ENCODE measurements around the gene ATG16L1.

The ATG16L1 gene

DNA sequence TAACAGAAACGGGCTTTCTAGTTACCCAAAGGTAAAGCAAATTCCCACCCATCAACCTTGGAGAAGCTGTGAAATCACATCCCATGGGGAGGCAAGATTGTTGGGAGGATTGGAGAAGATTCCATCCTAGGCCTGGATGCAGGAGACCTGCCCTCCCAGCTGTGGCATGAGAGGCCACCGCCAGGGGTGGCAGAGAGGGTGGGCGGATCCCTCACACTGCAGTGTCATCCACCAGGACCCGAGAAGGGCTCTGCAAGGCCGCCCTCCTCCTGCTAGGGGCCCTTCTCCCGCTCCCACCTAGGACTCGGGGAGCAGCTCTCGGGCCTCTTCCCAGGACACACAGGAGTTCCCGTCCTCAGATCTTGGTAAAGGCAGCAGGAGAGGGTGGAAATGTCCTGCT lies 15.5 kb upstream of the ATG16L1 start:
- H3K4me3 ChIP-seq (ENCODE audit: control insufficient read depth, low read depth, low read length) = no peak overlapping the region
- TF ChIP-seq, protein P1, sequence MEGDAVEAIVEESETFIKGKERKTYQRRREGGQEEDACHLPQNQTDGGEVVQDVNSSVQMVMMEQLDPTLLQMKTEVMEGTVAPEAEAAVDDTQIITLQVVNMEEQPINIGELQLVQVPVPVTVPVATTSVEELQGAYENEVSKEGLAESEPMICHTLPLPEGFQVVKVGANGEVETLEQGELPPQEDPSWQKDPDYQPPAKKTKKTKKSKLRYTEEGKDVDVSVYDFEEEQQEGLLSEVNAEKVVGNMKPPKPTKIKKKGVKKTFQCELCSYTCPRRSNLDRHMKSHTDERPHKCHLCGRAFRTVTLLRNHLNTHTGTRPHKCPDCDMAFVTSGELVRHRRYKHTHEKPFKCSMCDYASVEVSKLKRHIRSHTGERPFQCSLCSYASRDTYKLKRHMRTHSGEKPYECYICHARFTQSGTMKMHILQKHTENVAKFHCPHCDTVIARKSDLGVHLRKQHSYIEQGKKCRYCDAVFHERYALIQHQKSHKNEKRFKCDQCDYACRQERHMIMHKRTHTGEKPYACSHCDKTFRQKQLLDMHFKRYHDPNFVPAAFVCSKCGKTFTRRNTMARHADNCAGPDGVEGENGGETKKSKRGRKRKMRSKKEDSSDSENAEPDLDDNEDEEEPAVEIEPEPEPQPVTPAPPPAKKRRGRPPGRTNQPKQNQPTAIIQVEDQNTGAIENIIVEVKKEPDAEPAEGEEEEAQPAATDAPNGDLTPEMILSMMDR (conservative IDR thresholded peaks at IDR 0.05; ENCODE audit: control insufficient read depth, insufficient read depth, low read depth, low read length) = no peak
- no peak for DNase-seq (ENCODE audit: low read depth)

DNA sequence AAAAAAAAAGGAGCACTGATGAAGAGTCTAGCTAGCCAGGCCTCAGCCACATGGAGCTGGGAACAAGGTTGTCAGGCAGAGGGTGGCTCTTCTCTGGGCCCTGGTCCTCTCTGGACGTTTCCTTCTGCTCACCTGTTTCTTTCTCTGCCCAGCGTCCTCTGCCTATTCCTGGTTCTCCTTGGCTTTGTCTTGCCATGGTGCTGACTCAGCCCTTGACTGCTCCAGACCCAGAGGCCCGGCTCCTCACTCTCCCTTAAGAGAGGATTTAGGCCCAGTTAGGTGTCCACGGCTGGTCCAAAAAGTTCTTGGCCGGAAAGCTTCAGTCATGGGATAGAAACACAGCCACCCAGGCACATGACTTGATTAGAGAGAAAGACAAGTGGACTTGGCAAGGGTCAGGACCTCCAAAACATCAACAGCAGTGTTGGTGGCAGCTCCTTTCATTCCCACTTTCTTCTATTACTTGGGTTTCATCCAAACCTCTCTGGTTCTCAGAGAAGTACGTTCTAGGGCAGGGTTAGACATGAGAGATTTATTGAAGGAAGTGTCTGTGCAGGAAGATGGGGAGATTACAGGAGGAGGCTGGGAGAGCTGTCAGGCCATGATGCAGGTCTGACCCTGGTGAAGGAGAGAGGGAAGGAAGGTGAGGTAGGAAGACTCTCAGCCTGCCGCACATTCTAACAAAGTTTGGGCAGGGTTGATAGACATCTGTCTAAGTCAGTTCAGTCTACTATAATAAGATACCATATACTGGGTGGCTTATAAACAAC lies 14.5 kb upstream of the ATG16L1 start:
- TF ChIP-seq, protein P1 (conservative IDR thresholded peaks at IDR 0.05; ENCODE audit: control insufficient read depth, insufficient read depth, low read depth, low read length) = no peak
- no peak overlapping the region for H3K4me3 ChIP-seq (ENCODE audit: control insufficient read depth, low read depth, low read length)
- DNase-seq (ENCODE audit: low read depth) = no peak

DNA sequence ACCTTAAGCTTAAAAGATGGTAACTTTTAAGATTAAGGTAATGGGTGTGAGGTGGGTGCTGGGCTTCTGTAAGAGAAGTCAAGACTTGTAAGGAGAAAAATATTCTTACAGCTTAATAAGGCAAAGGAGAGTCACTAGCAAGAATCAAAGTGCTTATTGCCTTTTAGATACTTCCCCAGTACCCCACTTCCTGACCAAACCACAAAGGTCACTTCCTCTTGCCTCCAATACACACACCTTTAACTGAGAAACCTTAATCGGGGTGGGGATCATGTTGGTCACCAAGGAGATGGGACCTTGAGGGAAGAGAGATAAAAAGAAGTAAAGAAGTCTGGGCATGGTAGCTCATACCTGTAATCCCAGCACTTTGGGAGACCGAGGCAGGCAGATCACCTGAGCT lies 10.6 kb upstream of the ATG16L1 start:
- no peak for DNase-seq (ENCODE audit: low read depth)
- TF ChIP-seq, protein P1 (conservative IDR thresholded peaks at IDR 0.05; ENCODE audit: control insufficient read depth, insufficient read depth, low read depth, low read length) = no peak
- H3K4me3 ChIP-seq (ENCODE audit: control insufficient read depth, low read depth, low read length) = no peak overlapping the region

DNA sequence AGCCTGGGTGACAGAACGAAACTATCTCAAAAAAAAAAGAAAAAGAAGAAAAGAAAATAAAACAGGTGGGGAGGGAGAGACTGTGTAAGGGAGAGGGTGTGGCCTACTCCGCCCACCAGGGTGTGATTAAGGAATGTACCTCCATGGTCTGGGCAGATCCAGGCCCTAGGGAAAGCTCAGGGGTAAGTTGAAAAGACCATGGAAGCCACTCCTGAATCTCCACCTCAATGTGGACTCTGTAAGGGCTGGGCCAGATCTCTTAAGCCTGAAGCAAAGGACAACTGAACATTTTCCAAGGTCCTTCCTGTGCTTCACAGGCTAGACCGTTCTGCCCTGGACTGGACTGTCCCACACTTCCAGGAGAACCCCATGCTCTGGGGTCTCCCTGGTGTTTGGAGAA lies 9.7 kb upstream of the ATG16L1 start:
- TF ChIP-seq, protein P1 (conservative IDR thresholded peaks at IDR 0.05; ENCODE audit: control insufficient read depth, insufficient read depth, low read depth, low read length) = no peak
- no peak overlapping the region for H3K4me3 ChIP-seq (ENCODE audit: control insufficient read depth, low read depth, low read length)
- DNase-seq (ENCODE audit: low read depth) = no peak

DNA sequence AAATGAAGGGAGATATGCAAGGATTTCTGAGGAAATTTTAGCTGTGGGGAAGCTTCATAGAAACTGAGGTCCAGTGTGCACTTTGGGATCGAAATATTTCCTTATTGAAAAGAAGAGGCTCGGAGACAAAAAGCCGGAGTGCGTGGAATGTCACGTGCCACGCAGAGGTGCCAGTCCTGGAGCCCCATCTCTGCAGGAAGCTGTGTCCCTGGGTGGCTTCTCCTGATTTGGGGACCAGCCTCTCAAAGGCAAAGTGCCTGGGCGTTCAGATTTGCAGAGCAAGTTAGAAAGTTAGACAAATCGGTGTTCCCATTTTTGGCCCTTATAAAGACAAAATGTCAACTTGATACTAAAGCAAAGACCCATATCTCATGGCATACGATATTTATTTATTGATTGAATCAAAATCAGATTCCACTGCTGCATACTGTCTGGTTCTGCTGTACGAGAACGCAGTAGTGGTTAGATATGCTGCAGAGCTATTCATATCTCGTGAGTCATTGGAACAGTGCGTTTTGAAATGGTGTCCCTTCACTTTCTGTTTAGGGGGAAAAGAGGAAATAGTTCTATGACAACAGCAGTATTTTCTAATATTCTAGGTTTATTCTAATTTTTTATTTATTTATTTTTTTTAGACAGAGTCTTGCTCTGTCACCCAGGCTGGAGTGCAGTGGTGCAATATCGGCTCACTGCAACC lies 9.1 kb upstream of the ATG16L1 start:
- no peak overlapping the region for H3K4me3 ChIP-seq (ENCODE audit: control insufficient read depth, low read depth, low read length)
- peak; percentile 19 for DNase-seq (ENCODE audit: low read depth)
- TF ChIP-seq, protein P1 (conservative IDR thresholded peaks at IDR 0.05; ENCODE audit: control insufficient read depth, insufficient read depth, low read depth, low read length) = no peak

DNA sequence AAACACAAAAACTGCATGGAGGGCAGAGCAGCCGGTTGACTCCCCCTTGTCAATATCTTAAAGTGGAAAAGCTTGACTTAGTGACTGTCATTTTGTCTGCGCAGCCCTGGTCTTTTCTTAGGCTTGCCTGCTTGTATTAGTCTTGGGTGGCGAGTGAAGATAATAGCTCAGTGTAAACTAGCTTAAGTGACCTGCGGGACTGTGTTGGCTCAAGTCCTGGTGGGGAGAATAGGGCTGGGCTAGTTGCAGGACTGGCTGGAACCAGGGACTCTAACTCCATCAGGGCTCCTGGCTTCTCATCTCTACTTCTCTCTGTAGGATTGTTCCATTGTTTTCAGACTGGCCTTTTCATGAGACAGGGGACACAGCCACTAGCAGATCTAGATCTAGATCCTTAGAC lies 8.1 kb upstream of the ATG16L1 start:
- TF ChIP-seq, protein P1 (conservative IDR thresholded peaks at IDR 0.05; ENCODE audit: control insufficient read depth, insufficient read depth, low read depth, low read length) = no peak

More for the DNA sequence above, 8.1 kb upstream of the ATG16L1 start:
- no peak for DNase-seq (ENCODE audit: low read depth)
- no peak overlapping the region for H3K4me3 ChIP-seq (ENCODE audit: control insufficient read depth, low read depth, low read length)
